K562 (cell line): Measurements from ENCODE around the gene GNB2. TPM values are rescaled to one million over a fixed set of nuclear protein-coding genes. Genes with fewer than 3 reads are reported as not detected.

Experiments used
- ARID4B ChIP-seq: sonication (generic); formaldehyde crosslinking; IDR thresholded peaks from 2 replicates; pipeline ENCODE4 v1.8.0; 2022; ENCODE audit warnings: mild to moderate bottlenecking, missing genetic modification reagents
- CREB5 ChIP-seq: fragments of 250-450 bp; sonication (Bioruptor Pico); IDR thresholded peaks from 2 replicates; pipeline ENCODE4 v1.5.0; 2020; ENCODE audit warnings: mild to moderate bottlenecking
- ELF1 ChIP-seq: fragments of 200-800 bp; sonication (Bioruptor generic); IDR thresholded peaks from 2 replicates; pipeline ENCODE4 v1.6.1; 2016; ENCODE audit warnings: missing genetic modification characterization, missing compliant biosample characterization
- GABPA ChIP-seq: fragments of 200-800 bp; sonication (Bioruptor generic); conservative IDR thresholded peaks from 2 replicates; pipeline ENCODE4 v1.6.1; 2016; ENCODE audit warnings: low read depth, missing genetic modification characterization, missing compliant biosample characterization
- HMG20A ChIP-seq: fragments of 450-650 bp; formaldehyde crosslinking; conservative IDR thresholded peaks from 2 replicates; pipeline ENCODE4 v1.4.0; 2020; ENCODE audit warnings: mild to moderate bottlenecking, mixed read lengths
- MCM5 ChIP-seq: fragments of 450-650 bp; IDR thresholded peaks from 2 replicates; pipeline ENCODE4 v1.6.1; 2016; ENCODE audit warnings: low read depth
- MLLT1 ChIP-seq, 2 experiments: fragments of 450-650 bp; IDR thresholded peaks; 2 replicates each; pipeline ENCODE4 v1.6.1; 2016
- NR4A1 ChIP-seq, 2 experiments: fragments of 250-450 bp in 1 of 2; fragments of 450-650 bp in 1 of 2; sonication (Bioruptor Pico) in 1 of 2; IDR thresholded peaks; 2 replicates each; pipeline versions ENCODE4 v1.4.0 to v1.6.1; 2016 to 2020; ENCODE audit warnings: mild to moderate bottlenecking in 2 of 2, missing compliant biosample characterization in 1 of 2, missing genetic modification characterization in 1 of 2, moderate library complexity in 1 of 2
- PRMT5 ChIP-seq: sonication (generic); formaldehyde crosslinking; IDR thresholded peaks from 2 replicates; pipeline ENCODE4 v1.5.0; 2020; ENCODE audit warnings: missing genetic modification reagents
- RAD21 ChIP-seq, 2 experiments: fragments of 250-450 bp in 1 of 2; fragments of 450-650 bp in 1 of 2; sonication (Bioruptor Pico) in 1 of 2; formaldehyde crosslinking in 1 of 2; IDR thresholded peaks in 1 of 2; conservative IDR thresholded peaks in 1 of 2; 2 replicates each; pipeline versions ENCODE4 v1.4.0 to v1.8.0; 2020 to 2022; ENCODE audit warnings: mild to moderate bottlenecking in 2 of 2, moderate library complexity in 1 of 2
- RBBP5 ChIP-seq: fragments of 200-600 bp; sonication (generic); IDR thresholded peaks from 2 replicates; pipeline ENCODE4 v1.6.1; 2012; ENCODE audit warnings: borderline replicate concordance, mild to moderate bottlenecking, low read length, control low read depth, inconsistent platforms; ENCODE audit not compliant: insufficient read depth, poor library complexity, severe bottlenecking
- RBFOX2 ChIP-seq: fragments of 200-400 bp; formaldehyde crosslinking; IDR thresholded peaks from 2 replicates; pipeline ENCODE4 v1.6.1; 2017; ENCODE audit warnings: low read depth, mild to moderate bottlenecking, low read length, moderate library complexity
- RBM22 ChIP-seq: fragments of 200-400 bp; formaldehyde crosslinking; IDR thresholded peaks from 2 replicates; pipeline ENCODE4 v1.6.1; 2018; ENCODE audit warnings: low read length, low read depth; ENCODE audit not compliant: poor library complexity, severe bottlenecking
- SLC30A9 ChIP-seq: fragments of 250-450 bp; sonication (Bioruptor Pico); IDR thresholded peaks from 2 replicates; pipeline ENCODE4 v1.8.0; 2022; ENCODE audit warnings: mild to moderate bottlenecking, moderate library complexity
- SMAD4 ChIP-seq: fragments of 250-450 bp; sonication (Bioruptor Pico); conservative IDR thresholded peaks from 2 replicates; pipeline ENCODE4 v1.8.0; 2021; ENCODE audit warnings: inconsistent platforms, mild to moderate bottlenecking, moderate library complexity
- VEZF1 ChIP-seq: fragments of 200-800 bp; sonication (Bioruptor generic); IDR thresholded peaks from 2 replicates; pipeline ENCODE4 v1.6.1; 2017; ENCODE audit warnings: missing genetic modification characterization, missing compliant biosample characterization
- ZFX ChIP-seq: sonication (generic); formaldehyde crosslinking; IDR thresholded peaks from 2 replicates; pipeline ENCODE4 v1.8.0; 2022; ENCODE audit warnings: mild to moderate bottlenecking, missing genetic modification reagents, moderate library complexity
- ZNF263 ChIP-seq: sonication (generic); formaldehyde crosslinking; IDR thresholded peaks from 2 replicates; pipeline ENCODE4 v1.8.0; 2022; ENCODE audit warnings: mild to moderate bottlenecking, missing genetic modification reagents, borderline replicate concordance
- polyA plus RNA-seq, 8 experiments: library from polyadenylated mRNA; depleted of rRNA in 4 of 8; stranded (reverse) in 5 of 8; unstranded in 3 of 8; fragments of >200 nt; fragmentation: Nextera tagmentation in 2 of 8; fragmentation: Illumina TruSeq in 1 of 8; extraction: Ambion mirVana in 2 of 8; extraction: Trizol in 1 of 8; gene quantifications; 2 replicates each; pipeline versions ENCODE4 v1.2.1 to v1.2.3, GENCODE V29; 2011 to 2014; ENCODE audit warnings: inconsistent platforms in 1 of 8, missing spikeins in 1 of 8
- total RNA-seq, 7 experiments: library from RNA; depleted of rRNA in 6 of 7; stranded (reverse); fragments of >200 nt in 6 of 7; fragmentation: Illumina TruSeq in 2 of 7; extraction: Trizol in 2 of 7; gene quantifications; 2 replicates each; pipeline versions ENCODE4 v1.2.1 to v1.2.3, GENCODE V29; 2011 to 2021; ENCODE audit warnings: low replicate concordance in 1 of 7

The GNB2 gene
- total and polyA plus RNA-seq, 9 of the 15 experiments (the other 6 are each of a cell fraction or from before 2014, with no cell fraction given), result 0.65 to 320 (median 104) TPM

GRCh38 chr7:100673942-100674410, 436 bp downstream of the GNB2 start (continued):
- TF ChIP-seq RAD21 (CRISPR knock-in tag; conservative IDR thresholded peaks at IDR 0.05 in 1 of 2, IDR thresholded peaks at IDR 0.05 in 1 of 2) (0 out of 4 replicates have a peak, but pooled peaks of 1 of the 2 experiments have one; percentile 0), MLLT1 (IDR thresholded peaks at IDR 0.05) (no peak), RBM22 (peak; percentile 1), PRMT5 (CRISPR knock-in tag) (0 out of 2 replicates have a peak, but pooled peaks have one; percentile 13), ZFX (peak; percentile 55; the same call in 1 of the 2 replicates), NR4A1 (CRISPR knock-in tag; IDR thresholded peaks at IDR 0.05) (no peak), NR4A1 (tag; IDR thresholded peaks at IDR 0.05) (0 out of 2 replicates have a peak, but pooled peaks have one; percentile 12), HMG20A (no peak), ZNF263 (CRISPR knock-in tag) (peak; percentile 76), MCM5 (no peak), SLC30A9 (CRISPR knock-in tag) (peak; percentile 59; the same call in 1 of the 2 replicates), ELF1 (peak; percentile 81), RBFOX2 (peak; percentile 30; the same call in 1 of the 2 replicates), ARID4B (CRISPR knock-in tag) (peak; percentile 5), GABPA (tag) (peak; percentile 58; the same call in 1 of the 2 replicates), CREB5 (CRISPR knock-in tag) (no peak), SMAD4 (CRISPR knock-in tag) (peak; percentile 7), VEZF1 (CRISPR knock-in tag) (peak; percentile 39), RBBP5 (peak; percentile 26)
